H9 (cell line): ENCODE data around the gene CYSLTR2. TPM values are rescaled to one million over a fixed set of nuclear protein-coding genes. Genes with fewer than 3 reads are reported as not detected.

ENCODE experiments used
- DNase-seq: peaks from one replicate; pipeline ENCODE4 v3.0.0-alpha.2; 2017
- H2AFZ ChIP-seq: one replicate; pipeline ENCODE4 v1.6.1; 2013; ENCODE audit warnings: mild to moderate bottlenecking, low read length, control low read depth, moderate library complexity
- H2AK5ac ChIP-seq: 2 replicates; pipeline ENCODE4 v1.6.1; 2013; ENCODE audit warnings: low read length, control low read depth, mixed read lengths; ENCODE audit not compliant: insufficient read length
- H2BK120ac ChIP-seq: one replicate; pipeline ENCODE4 v1.6.1; 2013; ENCODE audit warnings: low read depth, mild to moderate bottlenecking, low read length, control low read depth, inconsistent platforms; ENCODE audit not compliant: poor library complexity, severe bottlenecking
- H2BK12ac ChIP-seq: 2 replicates; pipeline ENCODE4 v1.6.1; 2013; ENCODE audit warnings: low read length, control low read depth, mixed read lengths, low read depth; ENCODE audit not compliant: insufficient read length
- H2BK15ac ChIP-seq: 2 replicates; pipeline ENCODE4 v1.6.1; 2013; ENCODE audit warnings: low read depth, low read length, control low read depth
- H2BK20ac ChIP-seq: one replicate; pipeline ENCODE4 v1.6.1; 2013; ENCODE audit warnings: low read depth, mild to moderate bottlenecking, low read length, control low read depth, inconsistent platforms; ENCODE audit not compliant: poor library complexity, severe bottlenecking
- H2BK5ac ChIP-seq: 2 replicates; pipeline ENCODE4 v1.6.1; 2013; ENCODE audit warnings: low read length, control low read depth, mixed read lengths; ENCODE audit not compliant: insufficient read length
- H3K14ac ChIP-seq: 2 replicates; pipeline ENCODE4 v1.6.1; 2013; ENCODE audit warnings: low read length, control low read depth; ENCODE audit not compliant: insufficient read depth
- H3K18ac ChIP-seq: 2 replicates; pipeline ENCODE4 v1.6.1; 2013; ENCODE audit warnings: low read depth, mild to moderate bottlenecking, mixed read lengths, low read length, control low read depth; ENCODE audit not compliant: insufficient read length
- H3K23ac ChIP-seq: 2 replicates; pipeline ENCODE4 v1.6.1; 2013; ENCODE audit warnings: low read length, control low read depth, mixed read lengths, low read depth; ENCODE audit not compliant: insufficient read length
- H3K23me2 ChIP-seq: 2 replicates; pipeline ENCODE4 v1.6.1; 2013; ENCODE audit warnings: low read depth, mild to moderate bottlenecking, mixed read lengths, low read length, control low read depth; ENCODE audit not compliant: insufficient read length, poor library complexity, severe bottlenecking
- H3K27ac ChIP-seq: 2 replicates; pipeline ENCODE4 v1.5.1; 2013; ENCODE audit warnings: low read length, control low read depth, mixed read lengths, low read depth; ENCODE audit not compliant: insufficient read length
- H3K27me3 ChIP-seq: 2 replicates; pipeline ENCODE4 v1.6.1; 2013; ENCODE audit warnings: low read length, control low read depth, inconsistent platforms; ENCODE audit not compliant: insufficient read depth
- H3K4ac ChIP-seq: 2 replicates; pipeline ENCODE4 v1.6.1; 2013; ENCODE audit warnings: low read depth, mild to moderate bottlenecking, control low read depth, inconsistent platforms, low read length, moderate library complexity
- H3K4me1 ChIP-seq: 2 replicates; pipeline ENCODE4 v1.6.1; 2013; ENCODE audit warnings: low read length, control low read depth, inconsistent platforms; ENCODE audit not compliant: insufficient read depth
- H3K4me2 ChIP-seq: 2 replicates; pipeline ENCODE4 v1.6.1; 2013; ENCODE audit warnings: low read length, control low read depth, mixed read lengths; ENCODE audit not compliant: insufficient read length, insufficient read depth
- H3K56ac ChIP-seq: 2 replicates; pipeline ENCODE4 v1.6.1; 2013; ENCODE audit warnings: low read depth, mild to moderate bottlenecking, mixed read lengths, low read length, control low read depth; ENCODE audit not compliant: insufficient read length
- H3K79me1 ChIP-seq: 2 replicates; pipeline ENCODE4 v1.6.1; 2013; ENCODE audit warnings: low read depth, mild to moderate bottlenecking, moderate library complexity, low read length, control low read depth, inconsistent platforms; ENCODE audit not compliant: insufficient read depth, poor library complexity, severe bottlenecking
- H3K79me2 ChIP-seq: 2 replicates; pipeline ENCODE4 v1.6.1; 2013; ENCODE audit warnings: low read length, control low read depth, inconsistent platforms; ENCODE audit not compliant: insufficient read depth
- H3K9ac ChIP-seq: 2 replicates; pipeline ENCODE4 v1.6.1; 2013; ENCODE audit warnings: low read length, control low read depth, mixed read lengths; ENCODE audit not compliant: insufficient read length; ENCODE audit errors: extremely low read depth
- H3K9me3 ChIP-seq: one replicate; pipeline ENCODE4 v1.6.1; 2013; ENCODE audit warnings: low read depth, low read length, inconsistent platforms; ENCODE audit not compliant: control insufficient read depth
- H3T11ph ChIP-seq: one replicate; pipeline ENCODE4 v1.6.1; 2013; ENCODE audit warnings: mild to moderate bottlenecking, low read length, control low read depth, inconsistent platforms
- H4K20me1 ChIP-seq: one replicate; pipeline ENCODE4 v1.6.1; 2013; ENCODE audit not compliant: control insufficient read depth, insufficient read length, insufficient read depth
- H4K5ac ChIP-seq: 2 replicates; pipeline ENCODE4 v1.6.1; 2013; ENCODE audit warnings: low read depth, mild to moderate bottlenecking, mixed read lengths, low read length, control low read depth; ENCODE audit not compliant: insufficient read length
- H4K8ac ChIP-seq: replicated peaks from 2 replicates; pipeline ENCODE4 v1.6.1; 2013; ENCODE audit warnings: low read length, control low read depth, mixed read lengths, low read depth; ENCODE audit not compliant: insufficient read length
- H4K91ac ChIP-seq: 2 replicates; pipeline ENCODE4 v1.6.1; 2013; ENCODE audit warnings: low read depth, mild to moderate bottlenecking, moderate library complexity, mixed read lengths, low read length, control low read depth; ENCODE audit not compliant: insufficient read length
- H3K27ac Mint-ChIP-seq, 3 experiments: 2 replicates in 2 of 3; 3 replicates in 1 of 3; pipeline ENCODE4 v1.8.0; 2020 to 2021; ENCODE audit warnings: mixed read lengths in 3 of 3, mild to moderate bottlenecking in 1 of 3, moderate library complexity in 1 of 3
- H3K27me3 Mint-ChIP-seq: 2 replicates; pipeline ENCODE4 v1.8.0; 2021; ENCODE audit warnings: low read depth, mild to moderate bottlenecking, moderate library complexity, mixed read lengths
- H3K36me3 Mint-ChIP-seq, 3 experiments: 2 replicates in 2 of 3; 3 replicates in 1 of 3; pipeline ENCODE4 v1.8.0; 2020 to 2021; ENCODE audit warnings: low read depth in 3 of 3, mixed read lengths in 3 of 3; ENCODE audit not compliant: insufficient read depth in 1 of 3
- H3K4me1 Mint-ChIP-seq, 2 experiments: 2 replicates each; pipeline ENCODE4 v1.8.0; 2020; ENCODE audit warnings: mixed read lengths in 2 of 2
- H3K4me3 Mint-ChIP-seq, 2 experiments: 2 replicates in 1 of 2; 3 replicates in 1 of 2; pipeline ENCODE4 v1.8.0; 2020 to 2021; ENCODE audit warnings: mild to moderate bottlenecking in 2 of 2, mixed read lengths in 2 of 2, moderate library complexity in 1 of 2
- H3K9me3 Mint-ChIP-seq, 2 experiments: 2 replicates in 1 of 2; 3 replicates in 1 of 2; pipeline ENCODE4 v1.8.0; 2020; ENCODE audit warnings: mild to moderate bottlenecking in 2 of 2, mixed read lengths in 2 of 2, moderate library complexity in 1 of 2
- CTCF ChIP-seq: fragments of 200-600 bp; sonication (generic); conservative IDR thresholded peaks from 3 replicates; pipeline ENCODE4 v1.8.0; 2021; ENCODE audit warnings: antibody characterized with exemption, mild to moderate bottlenecking
- WGBS: extraction: QIAGEN DNeasy Blood & Tissue Kit; methylation state at CpG from one replicate; pipeline ENCODE4 v1.1.7; 2013; ENCODE audit warnings: missing lambda C conversion rate, low lambda C conversion rate, mixed read lengths; ENCODE audit not compliant: insufficient read length; ENCODE audit errors: extremely low coverage; 5-methylcytosine and 5-hydroxymethylcytosine counted together
- total RNA-seq: library from RNA; stranded (reverse); gene quantifications from 2 replicates; pipeline ENCODE4 v1.2.1, GENCODE V29; 2021

CYSLTR2 gene
- total RNA-seq, 1 experiment from 2014 or later: not detected

GRCh38 chr13:48615049-48615448, 38.7 kb upstream of the CYSLTR2 start:
- Histone ChIP-seq H2AK5ac (no peak overlapping the region), H3K23ac (no peak overlapping the region), H3K4me1 (no peaks in the 10 kb centered on the region), H3T11ph (no peak overlapping the region), H2BK15ac (no peak overlapping the region), H3K23me2 (no peaks in the 10 kb centered on the region), H3K18ac (no peak overlapping the region), H3K9me3 (peaks cover 7% of the 10 kb centered on the region), H2BK120ac (no peak overlapping the region), H3K56ac (no peak overlapping the region), H3K27me3 (no peaks in the 10 kb centered on the region), H3K4me2 (no peak overlapping the region), H3K27ac (no peak overlapping the region), H3K79me1 (no peaks in the 10 kb centered on the region), H4K5ac (no peak overlapping the region), H4K91ac (no peak overlapping the region), H2BK5ac (no peak overlapping the region), H4K8ac (no peak overlapping the region), H2BK12ac (no peak overlapping the region), H2BK20ac (no peak overlapping the region), H3K9ac (no peak overlapping the region), H3K14ac (no peak overlapping the region), H4K20me1 (no peaks in the 10 kb centered on the region), H3K79me2 (no peaks in the 10 kb centered on the region), H3K4ac (no peak overlapping the region), H2AFZ (no peak overlapping the region)
- no peak for TF ChIP-seq CTCF
- Mint-ChIP-seq H3K9me3 (peaks cover 31 to 32% of the 10 kb centered on the region in 2 experiments), H3K4me1 (no peaks in the 10 kb centered on the region), H3K27ac (no peak overlapping the region), H3K36me3 (peaks cover 9 to 22% (median 18%) of the 10 kb centered on the region in 3 experiments; a peak in 6 of 7 replicates), H3K4me3 (no peak overlapping the region), H3K27me3 (no peaks in the 10 kb centered on the region; the same call in 1 of the 2 replicates)
- no CpG with 5 or more reads among the region's 2 CpGs for WGBS
- no peak for DNase-seq
